HG03457 (cell line): ENCODE data around the gene CEP43.

Source experiments
- ATAC-seq: cut with Tn5 transposase; IDR thresholded peaks from one replicate; pipeline ENCODE4 v1.9.1; 2021; ENCODE audit warnings: moderate number of reproducible peaks; ENCODE audit not compliant: unreplicated experiment

The CEP43 gene

GRCh38 chr6:166966268-166966667, 32.9 kb upstream of the CEP43 start:
- ATAC-seq: no peak

- no peak for ATAC-seq
Measured at GRCh38 chr6:166969390-166970002, 29.7 kb upstream of the CEP43 start.

- no peak for ATAC-seq
Measured at GRCh38 chr6:166970091-166970490, 29.1 kb upstream of the CEP43 start.

GRCh38 chr6:166970776-166971175, 28.4 kb upstream of the CEP43 start:
- ATAC-seq: no peak

GRCh38 chr6:166971271-166971670, 27.9 kb upstream of the CEP43 start:
- ATAC-seq: no peak

- ATAC-seq: no peak
Measured at GRCh38 chr6:166972101-166972500, 27.1 kb upstream of the CEP43 start.

GRCh38 chr6:166976636-166977035, 22.6 kb upstream of the CEP43 start:
- no peak for ATAC-seq

- ATAC-seq: no peak
Measured at GRCh38 chr6:166977621-166978525, 21.3 kb upstream of the CEP43 start.

GRCh38 chr6:166980738-166981137, 18.5 kb upstream of the CEP43 start:
- ATAC-seq: no peak

- no peak for ATAC-seq
Measured at GRCh38 chr6:166987448-166987847, 11.7 kb upstream of the CEP43 start.

GRCh38 chr6:166987930-166988329, 11.3 kb upstream of the CEP43 start:
- no peak for ATAC-seq

GRCh38 chr6:166988674-166989201, 10.5 kb upstream of the CEP43 start:
- no peak for ATAC-seq

- no peak for ATAC-seq
Measured at GRCh38 chr6:166989427-166990032, 9.7 kb upstream of the CEP43 start.

GRCh38 chr6:166996406-166996805, 2.8 kb upstream of the CEP43 start:
- no peak for ATAC-seq

GRCh38 chr6:166997348-166997747, 1.8 kb upstream of the CEP43 start:
- no peak for ATAC-seq

- ATAC-seq: no peak
Measured at GRCh38 chr6:166997768-166998255, 1.4 kb upstream of the CEP43 start.

- peak; percentile 2 for ATAC-seq
Measured at GRCh38 chr6:166998256-166999144, 697 bp upstream of the CEP43 start.

GRCh38 chr6:166999884-167000253, 672 bp downstream of the CEP43 start:
- no peak for ATAC-seq

GRCh38 chr6:167000759-167001158, 1.6 kb downstream of the CEP43 start:
- ATAC-seq: no peak

GRCh38 chr6:167005350-167006159, 6.4 kb downstream of the CEP43 start:
- no peak for ATAC-seq
